HG03196 (cell line): Measurements from ENCODE around the gene YPEL4.

Experiments used
- ATAC-seq: cut with Tn5 transposase; IDR thresholded peaks from one replicate; pipeline ENCODE4 v1.9.1; 2021; ENCODE audit not compliant: unreplicated experiment

Gene YPEL4

DNA sequence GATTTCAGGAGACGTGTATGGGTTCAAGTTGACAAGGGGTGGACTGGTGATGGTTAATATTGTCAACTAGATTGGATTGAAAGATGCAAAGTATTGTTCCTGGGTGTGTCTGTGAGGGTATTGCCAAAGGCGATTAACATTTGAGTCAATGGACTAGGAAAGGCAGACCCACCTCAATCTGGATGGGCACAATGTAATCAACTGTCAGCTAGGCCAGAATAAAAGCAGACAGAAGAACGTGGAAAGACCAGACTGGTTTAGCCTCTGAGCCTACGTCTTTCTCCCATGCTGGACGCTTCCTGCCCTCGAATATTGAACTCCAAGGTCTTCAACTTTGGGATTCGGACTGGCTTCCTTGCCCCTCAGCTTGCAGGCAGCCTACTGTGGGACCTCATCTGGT, 1.7 kb upstream of the YPEL4 start:
- no peak for ATAC-seq

DNA sequence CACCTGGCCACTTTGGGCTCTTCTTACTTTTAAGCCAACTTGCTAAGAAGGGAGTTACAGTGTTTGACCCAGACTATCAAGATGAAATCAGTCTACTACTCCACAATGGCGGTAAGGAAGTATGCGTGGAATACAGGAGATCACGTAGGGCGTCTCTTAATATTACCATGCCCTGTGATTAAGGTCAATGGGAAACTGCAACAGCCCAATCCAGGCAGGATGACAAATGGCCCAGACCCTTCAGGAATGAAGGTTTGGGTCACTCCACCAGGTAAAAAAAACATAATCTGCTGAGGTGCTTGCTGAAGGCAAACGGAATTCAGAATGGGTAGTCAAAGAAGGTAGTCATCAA, 1.0 kb upstream of the YPEL4 start:
- ATAC-seq = no peak

DNA sequence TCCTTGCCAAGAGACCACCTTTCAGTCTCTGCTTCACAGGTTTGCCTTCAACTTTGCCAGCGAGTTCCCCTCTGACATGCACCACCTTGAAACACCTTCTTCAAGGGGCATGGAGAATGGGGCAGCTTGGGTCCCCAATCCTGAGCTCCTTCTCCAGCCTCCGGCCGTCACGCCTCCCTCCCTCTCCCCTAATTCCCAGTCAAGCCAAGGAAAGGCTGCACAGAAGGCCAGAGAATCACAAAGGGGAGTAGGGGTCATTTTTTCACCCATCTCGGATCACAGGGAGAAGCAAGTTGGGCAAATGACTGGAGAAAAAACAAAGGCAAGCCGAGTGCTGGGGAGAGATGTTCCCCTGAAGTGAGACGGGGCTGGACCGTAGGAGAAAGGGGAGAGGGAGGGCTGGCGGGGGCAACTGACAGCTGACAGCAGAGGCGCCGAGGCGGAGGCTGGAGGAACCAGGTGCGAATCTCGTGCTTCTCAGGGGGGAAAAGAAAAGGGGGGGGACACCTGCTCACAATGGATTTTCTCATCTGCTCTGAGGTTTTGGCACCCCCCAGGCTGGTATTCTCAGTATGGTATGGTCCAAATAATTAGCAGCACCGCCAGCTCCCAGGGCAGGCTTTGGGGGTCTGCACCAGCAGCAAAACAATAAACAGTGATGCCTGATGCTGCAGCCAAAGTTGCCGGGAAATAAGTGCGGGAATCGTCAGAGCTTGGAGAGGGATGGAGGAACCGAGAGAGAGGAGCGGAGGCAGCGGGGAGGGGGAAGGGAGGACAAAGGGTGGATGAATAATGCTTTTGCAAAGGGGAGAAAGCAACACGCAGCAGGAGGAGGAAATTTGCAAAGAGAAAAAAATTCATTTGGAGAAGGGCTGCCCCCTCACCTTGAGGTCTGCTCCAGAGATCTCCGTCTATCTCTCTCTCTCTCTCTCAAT, 644 bp downstream of the YPEL4 start:
- no peak for ATAC-seq

DNA sequence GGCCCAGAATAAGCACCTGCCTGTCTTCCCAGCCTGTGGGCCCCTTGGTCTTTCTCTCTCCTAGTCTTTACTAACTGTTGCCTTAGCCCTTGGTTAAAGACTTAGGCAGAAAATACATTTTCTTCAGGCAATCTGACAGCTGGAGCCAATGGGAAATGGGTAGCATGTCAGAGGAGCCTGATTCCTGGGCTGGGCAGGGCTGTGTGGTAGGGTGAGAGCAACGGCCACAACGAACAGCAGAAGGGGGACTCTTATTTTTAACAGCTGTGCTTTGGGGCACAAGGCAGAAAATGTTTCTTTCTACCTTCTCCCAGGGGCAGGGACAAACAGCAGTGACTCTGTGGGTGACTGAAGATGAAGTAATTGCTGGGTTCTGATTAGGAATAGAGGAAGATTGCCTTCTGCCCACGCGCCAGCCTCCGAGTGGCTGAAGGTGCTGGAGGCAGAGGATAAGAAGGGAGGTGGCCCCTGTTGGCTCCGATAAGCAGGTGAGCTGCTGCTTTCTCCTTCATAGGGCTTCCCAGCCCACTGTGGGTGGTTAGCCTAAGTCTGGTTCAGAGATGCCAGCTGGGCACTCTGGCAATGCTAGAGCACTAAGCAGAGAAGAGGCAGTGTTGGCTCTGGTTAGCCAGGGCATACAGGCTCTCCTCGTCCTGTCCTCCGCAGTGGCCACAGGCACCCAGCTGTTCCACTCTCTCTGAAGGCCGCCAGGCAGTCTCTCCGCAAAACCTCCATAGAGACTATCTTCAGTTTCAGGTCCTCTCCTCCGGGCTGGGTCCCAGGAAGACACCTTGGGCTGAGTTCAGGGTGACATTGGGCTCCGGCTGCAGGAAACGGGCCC, 1.5 kb downstream of the YPEL4 start:
- no peak for ATAC-seq

DNA sequence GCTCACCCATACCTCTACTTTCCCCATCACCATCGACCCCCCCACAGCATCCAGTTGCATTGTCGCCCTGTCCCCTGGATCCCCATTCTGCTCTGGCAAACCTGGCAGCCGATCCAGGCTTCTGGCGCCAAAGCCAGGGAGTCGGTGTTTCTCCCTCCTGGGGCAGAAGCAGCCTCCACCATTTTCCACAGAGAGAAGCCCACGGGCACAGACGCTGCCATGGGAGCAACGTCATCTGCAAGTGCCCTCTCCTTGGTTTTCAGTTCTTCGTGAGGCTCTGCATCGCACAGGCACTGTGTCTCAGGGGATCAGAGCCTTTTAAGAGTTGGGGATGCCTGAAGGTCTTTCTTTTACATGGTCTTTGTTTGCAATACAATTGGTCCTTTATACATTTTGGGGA, 2.3 kb downstream of the YPEL4 start:
- ATAC-seq = no peak

DNA sequence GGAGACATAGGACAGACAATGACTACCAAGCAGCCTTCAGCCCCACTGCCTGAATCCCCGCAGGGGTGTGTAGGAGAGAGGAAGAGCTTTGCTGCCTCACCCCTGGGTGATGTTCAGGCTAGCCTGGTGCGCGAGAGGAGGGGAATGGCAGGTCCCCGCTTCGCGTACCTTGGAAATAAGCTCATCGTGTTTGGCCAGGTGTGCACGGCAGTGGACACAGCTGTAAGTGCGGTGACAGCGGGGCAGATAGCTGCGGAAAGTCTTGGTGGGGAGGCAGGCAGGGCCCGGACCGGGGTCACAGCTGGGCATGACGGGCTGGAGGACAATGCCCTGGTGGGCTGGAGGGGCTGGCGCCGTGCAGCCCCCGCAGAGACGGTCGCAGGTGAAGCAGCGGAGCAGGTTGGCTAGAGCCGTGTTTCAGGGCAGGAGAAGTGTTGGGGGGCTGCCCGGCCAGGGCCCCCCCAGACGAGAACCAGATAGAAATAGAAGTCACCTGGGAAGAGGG, 2.9 kb downstream of the YPEL4 start:
- no peak for ATAC-seq

DNA sequence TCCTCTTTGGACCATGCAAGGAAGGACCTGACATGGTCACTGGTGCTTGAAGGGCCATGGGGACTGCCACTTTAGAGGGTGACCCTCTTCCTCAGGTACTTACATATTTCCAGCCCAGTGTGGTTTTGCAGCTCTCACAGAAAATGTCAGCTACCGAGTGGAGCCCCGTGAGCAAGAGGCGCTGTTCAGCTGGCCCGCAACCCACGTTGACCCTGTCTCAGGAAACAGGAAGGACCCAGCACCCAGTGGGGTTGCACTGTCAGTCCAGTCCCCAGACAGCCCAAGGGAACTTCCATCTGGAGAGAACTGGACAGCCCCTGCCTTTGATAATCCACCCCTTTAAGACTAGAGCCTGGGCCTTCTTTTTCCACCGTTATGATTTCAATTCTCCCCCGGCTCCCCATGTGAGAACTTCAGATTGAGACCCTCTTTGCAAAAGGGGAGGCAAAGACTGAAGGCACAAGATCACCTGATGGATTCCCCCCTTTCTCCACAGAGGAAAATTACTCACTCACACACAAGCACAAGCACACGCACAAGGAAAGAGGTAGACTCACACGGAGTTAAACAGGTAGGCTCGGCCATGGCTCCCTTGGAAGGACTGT, 3.4 kb downstream of the YPEL4 start:
- no peak for ATAC-seq

DNA sequence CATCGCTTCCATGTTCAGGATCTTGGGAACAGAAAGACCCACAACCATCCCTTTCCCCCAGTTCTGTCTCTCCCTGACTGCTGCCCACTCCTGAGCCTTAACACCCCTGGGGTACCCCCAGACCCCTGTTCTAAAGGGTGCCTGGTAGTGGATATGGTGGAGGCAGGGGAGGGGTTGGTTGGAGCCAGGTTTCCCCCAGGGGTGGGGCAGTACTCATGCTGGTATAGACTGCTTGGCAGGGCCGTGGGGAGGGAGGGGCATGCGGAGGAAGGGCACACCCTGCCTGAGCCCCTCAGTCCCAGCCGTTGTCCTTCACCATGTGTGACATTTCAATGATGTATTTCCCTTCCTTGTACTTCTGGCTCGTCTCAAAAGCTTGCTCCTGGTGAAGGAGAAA, 4.0 kb downstream of the YPEL4 start:
- no peak for ATAC-seq

DNA sequence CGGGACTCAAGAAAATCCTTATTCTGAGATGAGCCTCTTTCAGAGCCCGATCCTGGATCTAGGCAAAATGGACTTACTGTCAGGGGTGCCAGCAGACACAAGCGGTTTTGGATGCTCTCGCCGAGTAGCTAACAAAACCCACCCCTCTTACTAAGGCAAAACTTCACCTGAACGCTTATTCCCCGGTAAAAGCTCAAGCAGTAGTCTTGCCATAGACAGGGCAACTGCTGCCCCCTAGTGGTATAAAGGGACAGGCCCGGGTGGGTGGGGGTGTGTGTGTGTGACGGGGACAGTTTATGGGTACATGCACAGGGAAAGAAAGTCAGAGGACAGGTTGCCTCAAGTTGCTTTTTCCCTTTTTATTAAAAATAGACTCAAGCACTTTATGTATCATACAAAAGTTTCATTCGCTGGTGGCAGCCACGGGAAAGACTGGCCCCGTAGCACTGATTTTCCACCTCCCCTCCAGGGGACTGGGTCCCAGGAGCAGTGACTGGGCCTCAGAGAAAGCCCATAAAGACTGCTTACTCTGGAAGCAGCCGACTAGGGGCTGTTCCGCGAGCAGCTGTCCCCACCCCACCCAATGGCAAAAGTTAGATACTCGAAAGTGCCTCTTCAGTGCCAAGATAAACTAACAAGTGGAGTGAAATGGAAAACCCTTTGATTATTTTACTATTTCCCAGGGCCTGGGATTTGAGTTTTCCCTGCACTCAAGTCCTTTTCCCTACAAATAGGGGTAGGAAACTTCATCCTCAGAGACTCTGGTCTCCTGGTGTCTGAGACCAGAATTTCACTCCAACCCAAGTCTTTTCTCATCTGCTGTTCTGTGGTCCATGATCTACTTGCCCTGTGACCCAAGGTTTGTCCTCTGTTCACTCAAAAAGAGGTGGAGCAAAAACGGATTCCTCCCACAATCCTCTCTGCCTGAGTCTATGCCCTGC, 4.7 kb downstream of the YPEL4 start:
- ATAC-seq = no peak

DNA sequence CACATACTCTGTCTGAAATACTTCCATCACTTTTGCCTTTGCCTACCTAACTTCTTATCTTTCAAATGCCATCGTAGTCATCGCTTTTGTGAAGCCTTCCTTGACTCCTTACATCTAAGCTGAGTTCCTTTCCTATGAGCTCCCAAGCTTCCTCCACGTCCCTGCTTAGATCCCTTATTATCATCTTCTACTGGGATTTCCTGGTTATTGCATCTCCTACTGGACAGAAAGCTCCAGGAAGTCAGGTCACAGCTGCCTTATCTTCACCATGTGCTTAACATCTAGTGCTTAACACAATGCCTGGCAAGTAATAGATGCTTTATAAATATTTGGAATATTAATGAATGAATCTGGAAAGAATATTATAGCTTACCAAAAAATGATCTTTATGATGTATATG, 5.9 kb downstream of the YPEL4 start:
- no peak for ATAC-seq

DNA sequence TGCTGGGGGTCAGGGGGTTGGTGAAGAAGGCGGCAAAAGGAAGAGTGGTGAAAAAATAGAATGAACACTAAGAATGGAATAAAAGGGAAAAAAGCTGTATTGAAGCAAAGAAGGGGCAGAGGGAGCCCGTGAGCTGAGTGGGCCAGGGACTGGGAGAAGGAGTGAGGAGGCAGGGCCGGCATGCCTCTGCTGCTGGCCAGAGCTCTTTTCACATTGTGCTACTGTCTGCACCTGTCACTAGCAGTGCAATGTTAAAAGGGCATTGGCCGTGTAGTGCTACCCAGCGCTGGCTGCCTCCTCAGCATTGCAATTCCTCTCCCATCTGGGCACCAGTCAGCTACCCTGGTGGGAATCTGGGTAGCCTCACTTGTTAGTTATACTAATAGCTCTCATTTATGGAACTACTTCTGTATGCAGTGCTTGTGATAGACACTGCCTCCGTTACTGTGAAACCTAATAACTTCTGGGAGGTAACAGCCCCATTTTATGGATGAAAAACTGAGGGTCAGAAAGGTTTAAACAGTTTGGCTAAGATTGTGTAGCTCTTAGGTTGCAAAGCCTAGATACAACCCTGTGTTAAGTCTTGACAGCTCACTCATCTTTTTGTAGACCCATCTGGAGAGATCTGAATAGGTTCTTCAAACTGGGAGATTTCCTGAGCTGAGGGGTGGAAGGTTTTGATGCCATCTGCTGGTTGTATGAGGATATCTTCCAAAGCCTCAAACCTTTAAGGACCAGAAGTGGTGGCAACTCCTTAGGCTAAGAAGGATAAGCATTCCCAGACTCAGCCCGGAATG, 8.5 kb downstream of the YPEL4 start:
- no peak for ATAC-seq

DNA sequence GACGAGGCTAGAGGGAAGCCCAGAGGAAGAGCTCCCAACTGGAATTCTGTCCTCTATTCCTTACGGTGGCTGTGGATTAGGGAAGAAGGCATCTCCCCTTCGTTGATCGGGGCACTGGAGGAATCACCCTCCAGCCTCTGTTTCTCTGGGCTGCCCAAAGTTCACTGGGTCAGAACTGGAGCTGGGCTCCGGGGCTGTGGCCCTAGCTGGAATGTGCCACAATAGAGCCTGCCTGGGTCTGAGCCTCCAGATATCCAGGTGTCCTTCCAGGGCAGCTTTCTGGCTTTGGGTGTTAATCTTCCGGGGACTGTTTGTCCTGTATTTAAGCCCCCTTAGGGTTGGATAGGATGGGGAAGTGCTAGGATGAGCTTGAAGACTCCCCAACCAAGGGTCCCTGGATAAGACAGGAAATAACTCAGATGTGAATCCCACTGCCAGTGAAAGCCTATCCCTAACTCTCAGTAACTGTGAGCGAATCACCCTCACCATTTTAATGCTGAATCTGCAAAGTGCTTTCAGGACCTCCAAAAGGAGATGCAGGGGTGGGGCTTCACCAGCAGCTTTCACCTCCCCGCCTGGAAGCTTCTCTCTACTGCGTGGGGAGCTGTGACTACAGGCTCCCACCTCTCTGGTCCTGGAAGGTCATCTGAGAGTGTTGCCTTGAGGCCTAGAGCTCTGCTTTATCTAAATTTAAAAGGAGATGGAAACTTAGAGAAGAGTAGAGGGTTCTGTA, 9.5 kb downstream of the YPEL4 start:
- no peak for ATAC-seq

DNA sequence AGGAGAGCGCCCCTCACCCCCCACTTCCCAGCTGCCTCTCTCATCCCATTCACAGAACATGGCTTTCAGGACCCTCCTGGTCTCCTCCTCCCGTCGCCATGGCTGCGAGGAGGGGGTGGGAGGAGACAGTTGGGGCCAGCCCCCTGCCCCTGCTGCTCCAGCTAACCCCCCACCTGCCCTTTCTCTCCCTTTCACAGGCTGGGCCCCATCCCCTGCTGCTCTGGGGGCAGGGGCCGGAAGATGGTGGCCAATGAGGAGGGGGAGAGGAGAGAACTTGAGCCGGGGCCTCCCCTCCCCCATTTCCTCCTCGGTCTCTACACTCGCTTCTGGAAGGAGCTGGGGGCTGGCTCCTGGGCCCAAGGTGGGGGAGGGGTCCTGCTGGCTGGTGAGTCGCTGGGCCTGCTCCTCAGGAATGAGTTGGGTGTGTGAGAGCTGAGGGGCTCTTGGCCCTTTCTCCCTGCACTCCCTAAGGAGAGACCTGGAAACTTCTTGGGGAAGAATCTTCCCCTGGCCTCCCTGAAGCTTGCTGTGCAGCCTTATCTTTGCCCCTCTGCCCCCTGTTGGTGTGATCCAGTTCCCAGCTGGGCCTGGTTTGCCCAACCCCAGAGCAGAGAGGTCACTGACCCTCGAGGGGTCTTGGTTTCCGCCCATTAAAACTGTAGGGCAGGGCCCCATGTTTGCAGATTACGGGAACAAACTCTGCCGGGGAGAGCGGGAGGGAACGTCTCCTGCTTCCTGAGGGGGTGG, 10.2 kb downstream of the YPEL4 start:
- no peak for ATAC-seq

DNA sequence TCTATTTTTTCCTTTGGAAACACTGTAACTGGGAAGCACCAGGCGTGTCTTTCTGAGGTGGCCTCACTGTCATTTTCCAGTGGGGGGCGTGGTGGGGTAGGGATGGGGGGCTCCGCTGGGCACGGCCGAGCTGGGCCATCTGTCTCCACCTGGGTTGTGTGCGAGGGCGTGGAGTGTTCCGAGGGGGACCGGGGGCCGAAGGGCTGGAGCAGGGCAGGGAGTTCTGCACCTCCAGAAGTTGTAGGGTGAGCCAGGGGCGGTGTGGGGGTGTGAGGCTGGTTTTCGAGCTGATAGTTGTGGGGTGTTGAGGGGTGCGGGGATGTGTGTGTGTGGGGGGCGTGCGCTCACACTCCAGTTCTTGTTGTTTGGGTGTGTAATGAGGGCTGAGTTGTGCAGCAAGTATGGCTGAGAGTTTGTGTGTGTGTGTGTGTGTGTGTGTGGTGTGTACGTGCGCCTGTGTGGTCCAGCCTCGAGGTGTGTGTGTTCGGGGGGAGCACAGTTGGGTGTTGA, 10.8 kb downstream of the YPEL4 start:
- ATAC-seq = no peak

DNA sequence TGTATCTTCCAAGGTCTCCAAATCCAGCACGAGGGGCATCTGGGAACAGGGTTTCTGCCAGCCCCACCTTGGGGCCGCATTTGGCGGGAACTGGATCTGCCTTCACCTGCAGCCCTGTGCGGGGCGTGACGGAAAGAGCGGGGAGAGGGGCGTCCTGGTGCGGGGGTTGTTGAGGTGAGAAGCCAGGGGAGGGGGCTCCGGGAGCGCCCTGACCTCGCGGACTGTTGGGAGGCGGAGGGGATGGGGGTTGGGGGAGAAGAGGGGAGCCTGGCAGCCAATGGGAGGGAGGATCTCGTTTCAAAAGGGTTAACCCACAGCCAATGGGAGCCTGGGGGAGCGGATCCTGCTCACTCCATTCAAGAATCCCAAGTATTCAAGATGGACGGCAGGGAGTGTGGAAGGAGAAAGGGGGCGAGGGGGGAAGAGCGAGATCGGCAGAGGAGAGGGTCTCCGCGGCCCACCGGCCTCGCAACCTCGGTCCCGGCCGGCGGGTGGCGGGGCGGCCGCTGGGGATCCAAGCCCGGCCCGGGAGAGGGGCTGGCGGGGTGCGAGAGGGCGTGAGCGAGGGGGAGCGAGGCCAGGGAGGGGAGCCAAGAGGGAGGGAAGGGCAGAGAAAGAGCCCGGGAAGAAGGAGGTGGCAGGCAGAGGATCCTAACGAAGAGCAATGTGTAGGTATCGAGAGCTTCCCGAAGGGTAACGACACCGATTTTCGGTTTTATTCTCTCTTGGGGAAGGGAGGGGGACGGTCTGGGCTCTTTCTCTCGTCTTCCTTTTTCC, 11.5 kb downstream of the YPEL4 start:
- ATAC-seq = no peak

DNA sequence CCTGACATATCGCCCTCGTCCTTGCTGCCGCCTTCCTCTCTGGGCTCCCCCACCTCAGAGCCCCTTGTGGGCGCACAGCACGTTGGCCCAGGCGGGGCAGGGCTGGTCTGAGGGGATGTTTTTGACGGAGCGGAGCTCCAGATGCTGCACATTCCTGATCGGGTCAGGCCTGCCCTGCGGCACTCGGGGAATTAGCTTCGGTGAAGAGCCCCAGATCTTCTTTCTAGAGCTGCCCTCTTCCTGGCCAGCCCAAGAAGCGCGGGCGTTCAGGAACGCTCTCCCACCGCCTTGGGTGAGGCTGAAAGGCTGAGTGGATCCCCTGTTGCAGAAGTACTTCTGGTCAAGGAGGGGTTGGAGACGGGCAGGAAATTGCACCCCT, 12.1 kb downstream of the YPEL4 start:
- ATAC-seq = no peak

DNA sequence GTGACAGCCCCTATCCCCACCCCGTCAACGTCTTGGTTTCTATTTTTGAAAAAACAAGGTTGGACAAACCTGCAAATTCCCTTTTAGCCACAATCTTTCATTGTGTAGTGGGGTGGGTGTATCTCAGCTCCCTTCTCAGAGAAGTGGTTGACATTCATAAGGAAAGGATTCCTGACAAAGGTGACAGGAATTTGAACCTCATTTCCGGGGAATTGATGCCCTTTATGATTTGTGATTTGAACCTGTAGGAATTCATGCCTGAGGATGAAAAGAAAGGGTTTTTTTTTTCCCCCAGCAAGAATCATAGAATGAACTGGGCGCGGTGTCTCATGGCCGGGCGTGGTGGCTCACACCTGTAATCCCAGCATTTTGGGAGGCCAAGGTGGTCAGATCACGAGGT, 14.5 kb downstream of the YPEL4 start:
- ATAC-seq = no peak
